Activated CD8-positive, alpha-beta memory T cell treated with anti-CD3 and anti-CD28 coated beads, Interleukin-2, amount 50 U/mL, for 24 hours (primary cell): ENCODE results near the gene SWAP70.

Experiments
- DNase-seq: peaks from one replicate; pipeline ENCODE4 v3.0.0-alpha.2; 2020; ENCODE audit errors: extremely low read depth

The SWAP70 gene

GRCh38 chr11:9776203-9776602 is 112.3 kb downstream of the SWAP70 start:
- DNase-seq = no peak

GRCh38 chr11:9777066-9777465 is 113.2 kb downstream of the SWAP70 start:
- DNase-seq = no peak

GRCh38 chr11:9777525-9777924 is 113.6 kb downstream of the SWAP70 start:
- DNase-seq = no peak

- DNase-seq = no peak
These were observed 117.1 kb downstream of the SWAP70 start for GRCh38 chr11:9780929-9781328.

- DNase-seq = no peak
These were observed 120.1 kb downstream of the SWAP70 start for GRCh38 chr11:9783986-9784385.

- no peak for DNase-seq
These were observed 120.9 kb downstream of the SWAP70 start for GRCh38 chr11:9784602-9785315.

- no peak for DNase-seq
These were observed 123.4 kb downstream of the SWAP70 start for GRCh38 chr11:9787260-9787659.

- no peak for DNase-seq
These were observed 124.2 kb downstream of the SWAP70 start for GRCh38 chr11:9787981-9788521.

GRCh38 chr11:9789910-9790309 is 126.0 kb downstream of the SWAP70 start:
- no peak for DNase-seq

GRCh38 chr11:9790703-9791102 is 126.8 kb downstream of the SWAP70 start:
- no peak for DNase-seq

- no peak for DNase-seq
These were observed 132.4 kb downstream of the SWAP70 start for GRCh38 chr11:9796266-9796665.

- no peak for DNase-seq
These were observed 133.0 kb downstream of the SWAP70 start for GRCh38 chr11:9796854-9797253.

- DNase-seq = no peak
These were observed 133.4 kb downstream of the SWAP70 start for GRCh38 chr11:9797300-9797699.

GRCh38 chr11:9799886-9800285 is 136.0 kb downstream of the SWAP70 start:
- DNase-seq = no peak

GRCh38 chr11:9802291-9802861 is 138.5 kb downstream of the SWAP70 start:
- DNase-seq = no peak
